Neutrophil (primary cell): ENCODE results near the gene KAT14.
"Not testable (repeated sequence)": the region's sequence is repeated elsewhere in the genome, so short reads cannot be mapped to it uniquely, and the experiment has no call there.

Source experiments
- H3K27ac ChIP-seq: fragments of 200-600 bp; sonication (generic); 2 replicates; pipeline ENCODE4 v1.5.1; 2016; ENCODE audit warnings: mild to moderate bottlenecking, moderate library complexity
- H3K27me3 ChIP-seq: fragments of 200-600 bp; sonication (generic); 2 replicates; pipeline ENCODE4 v1.6.0; 2016; ENCODE audit warnings: mild to moderate bottlenecking
- H3K36me3 ChIP-seq: fragments of 200-600 bp; sonication (generic); 2 replicates; pipeline ENCODE4 v1.5.1; 2017
- H3K4me1 ChIP-seq, 2 experiments: fragments of 200-600 bp in 1 of 2; sonication (generic) in 1 of 2; 1 replicate in 1 of 2; 2 replicates in 1 of 2; pipeline versions ENCODE4 v1.5.1 to v1.6.1; 2013 to 2016; ENCODE audit warnings: low read depth in 1 of 2, low read length in 1 of 2, mild to moderate bottlenecking in 1 of 2, moderate library complexity in 1 of 2; ENCODE audit not compliant: control insufficient read depth in 1 of 2, insufficient read depth in 1 of 2
- H3K4me3 ChIP-seq, 2 experiments: fragments of 200-600 bp in 1 of 2; sonication (generic) in 1 of 2; 1 replicate in 1 of 2; 2 replicates in 1 of 2; pipeline ENCODE4 v1.5.1; 2013 to 2016; ENCODE audit warnings: low read depth in 1 of 2, low read length in 1 of 2, mild to moderate bottlenecking in 1 of 2, moderate library complexity in 1 of 2
- H3K9me3 ChIP-seq: fragments of 200-600 bp; sonication (generic); 2 replicates; pipeline ENCODE4 v1.5.1; 2016
- TF ChIP-seq, protein P1 (sequence below): fragments of 200-600 bp; sonication (generic); IDR thresholded peaks from 2 replicates; pipeline ENCODE4 v1.5.1; 2016; ENCODE audit warnings: antibody characterized with exemption

The KAT14 gene

GRCh38 chr20:18092890-18093289 lies 44.8 kb upstream of the KAT14 start:
- no peaks in the 10 kb centered on the region for H3K4me1 ChIP-seq
- TF ChIP-seq, protein P1, sequence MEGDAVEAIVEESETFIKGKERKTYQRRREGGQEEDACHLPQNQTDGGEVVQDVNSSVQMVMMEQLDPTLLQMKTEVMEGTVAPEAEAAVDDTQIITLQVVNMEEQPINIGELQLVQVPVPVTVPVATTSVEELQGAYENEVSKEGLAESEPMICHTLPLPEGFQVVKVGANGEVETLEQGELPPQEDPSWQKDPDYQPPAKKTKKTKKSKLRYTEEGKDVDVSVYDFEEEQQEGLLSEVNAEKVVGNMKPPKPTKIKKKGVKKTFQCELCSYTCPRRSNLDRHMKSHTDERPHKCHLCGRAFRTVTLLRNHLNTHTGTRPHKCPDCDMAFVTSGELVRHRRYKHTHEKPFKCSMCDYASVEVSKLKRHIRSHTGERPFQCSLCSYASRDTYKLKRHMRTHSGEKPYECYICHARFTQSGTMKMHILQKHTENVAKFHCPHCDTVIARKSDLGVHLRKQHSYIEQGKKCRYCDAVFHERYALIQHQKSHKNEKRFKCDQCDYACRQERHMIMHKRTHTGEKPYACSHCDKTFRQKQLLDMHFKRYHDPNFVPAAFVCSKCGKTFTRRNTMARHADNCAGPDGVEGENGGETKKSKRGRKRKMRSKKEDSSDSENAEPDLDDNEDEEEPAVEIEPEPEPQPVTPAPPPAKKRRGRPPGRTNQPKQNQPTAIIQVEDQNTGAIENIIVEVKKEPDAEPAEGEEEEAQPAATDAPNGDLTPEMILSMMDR, result no peak
- H3K27me3 ChIP-seq, result peaks cover 6% of the 10 kb centered on the region
- no peaks in the 10 kb centered on the region for H3K9me3 ChIP-seq
- H3K36me3 ChIP-seq, result no peaks in the 10 kb centered on the region
- no peak overlapping the region for H3K27ac ChIP-seq
- no peak overlapping the region for H3K4me3 ChIP-seq

DNA sequence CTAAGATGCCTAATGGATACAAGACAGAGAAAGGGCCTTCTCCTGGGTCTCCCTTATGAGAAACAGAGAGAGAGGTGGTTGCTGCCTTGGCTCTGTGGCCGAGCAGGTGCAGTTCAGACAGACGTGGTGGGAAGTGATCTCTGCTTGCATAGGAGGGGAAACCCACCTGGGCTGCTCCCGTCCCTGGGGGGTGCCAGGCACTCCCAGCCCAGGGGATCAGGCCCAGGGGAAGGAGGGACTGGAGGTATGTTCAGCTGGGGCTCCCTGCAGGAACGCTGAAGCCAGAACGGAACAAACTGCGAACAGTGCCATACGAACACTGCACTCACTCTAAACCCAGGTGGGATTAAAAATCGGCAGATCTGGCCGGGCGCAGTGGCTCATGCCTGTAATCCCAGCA lies 44.3 kb upstream of the KAT14 start:
- H3K9me3 ChIP-seq, result no peaks in the 10 kb centered on the region
- TF ChIP-seq, protein P1, result no peak
- no peak overlapping the region for H3K27ac ChIP-seq
- H3K36me3 ChIP-seq, result no peaks in the 10 kb centered on the region
- H3K4me1 ChIP-seq, result no peaks in the 10 kb centered on the region
- no peak overlapping the region for H3K4me3 ChIP-seq
- peaks cover 6% of the 10 kb centered on the region for H3K27me3 ChIP-seq

- Histone ChIP-seq H3K27ac (no peak overlapping the region), H3K9me3 (no peaks in the 10 kb centered on the region), H3K4me1 (no peaks in the 10 kb centered on the region), H3K4me3 (no peak overlapping the region), H3K27me3 (peaks cover 6% of the 10 kb centered on the region), H3K36me3 (no peaks in the 10 kb centered on the region)
- TF ChIP-seq, protein P1, result no peak
These were observed 43.5 kb upstream of the KAT14 start for GRCh38 chr20:18094191-18094590.

GRCh38 chr20:18100569-18100968 lies 37.1 kb upstream of the KAT14 start:
- peaks cover 31% of the 10 kb centered on the region for H3K27me3 ChIP-seq
- not testable (repeated sequence) for H3K9me3 ChIP-seq, H3K4me1 ChIP-seq, H3K4me3 ChIP-seq, H3K27ac ChIP-seq, H3K36me3 ChIP-seq

DNA sequence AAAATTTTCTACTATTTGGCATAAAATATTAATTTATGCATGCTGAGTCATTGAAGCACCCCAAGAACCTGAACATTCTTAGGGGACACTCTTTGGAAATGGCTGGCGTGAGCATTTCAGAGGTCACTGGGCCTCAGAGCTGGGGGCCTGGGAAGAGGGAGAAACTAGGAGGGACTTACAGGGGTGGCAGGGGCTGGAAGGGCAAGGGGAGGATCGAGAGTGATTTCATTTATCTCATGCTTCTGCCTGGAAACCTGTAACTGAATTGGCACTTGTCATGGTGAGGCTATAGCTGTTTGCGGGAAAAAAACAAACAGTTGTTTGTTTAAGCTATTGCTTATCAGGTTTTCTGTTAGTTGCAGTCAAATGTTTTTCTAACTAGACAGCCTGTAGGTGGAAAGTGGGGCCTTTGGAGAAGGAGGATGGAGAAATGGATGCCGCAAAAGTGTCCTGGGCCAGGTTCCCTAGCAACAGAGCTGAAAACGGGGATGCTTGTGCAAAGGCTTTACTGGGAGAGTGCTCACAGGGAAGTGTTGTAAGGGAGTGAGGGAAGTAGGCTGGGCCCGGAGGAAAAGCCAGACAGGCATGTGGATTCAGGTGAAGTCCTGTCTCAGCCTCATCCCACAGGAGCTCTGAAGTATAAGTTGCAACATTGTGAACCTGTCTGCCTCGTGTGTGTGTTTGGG lies 36.4 kb upstream of the KAT14 start:
- H3K9me3 ChIP-seq, result no peaks in the 10 kb centered on the region
- H3K36me3 ChIP-seq, result no peaks in the 10 kb centered on the region
- TF ChIP-seq, protein P1, result no peak
- H3K27me3 ChIP-seq, result peaks cover 31% of the 10 kb centered on the region
- no peak overlapping the region for H3K27ac ChIP-seq
- no peak overlapping the region for H3K4me3 ChIP-seq
- no peaks in the 10 kb centered on the region for H3K4me1 ChIP-seq

GRCh38 chr20:18103497-18103896 lies 34.2 kb upstream of the KAT14 start:
- peaks cover 31% of the 10 kb centered on the region for H3K27me3 ChIP-seq
- TF ChIP-seq, protein P1, result no peak
- no peak overlapping the region for H3K27ac ChIP-seq
- H3K4me1 ChIP-seq, result no peaks in the 10 kb centered on the region
- H3K9me3 ChIP-seq, result no peaks in the 10 kb centered on the region
- no peaks in the 10 kb centered on the region for H3K36me3 ChIP-seq
- H3K4me3 ChIP-seq, result no peak overlapping the region
